ENCODE data around the gene IKZF2. TPM values are rescaled to one million over a fixed set of nuclear protein-coding genes. Genes with fewer than 3 reads are reported as not detected.

IKZF2 gene
- total RNA-seq, 1 experiment from 2014 or later, result 0.44 TPM

GRCh38 chr2:213087040-213087439 lies 64.4 kb downstream of the IKZF2 start:
- POLR2A ChIA-PET, result no interaction called here
- Histone ChIP-seq H3K4me1 (ENCODE audit: control insufficient read depth, insufficient read depth, low read length) (no peaks in the 10 kb centered on the region), H3K4me3 (ENCODE audit: low read depth in 2 of 2, low read length in 2 of 2) (no peak overlapping the region), H3K9me3 (ENCODE audit: control insufficient read depth, insufficient read depth, low read depth, low read length) (no peaks in the 10 kb centered on the region), H3K27ac (ENCODE audit: low read length) (no peak overlapping the region), H3K27me3 (ENCODE audit: control insufficient read depth, insufficient read depth, low read length) (no peaks in the 10 kb centered on the region), H3K36me3 (ENCODE audit: control insufficient read depth, insufficient read depth, low read length) (no peaks in the 10 kb centered on the region)
- TF ChIP-seq POLR2AphosphoS5 (IDR thresholded peaks at IDR 0.05; ENCODE audit: low read depth, low read length) (no peak), SIN3A (IDR thresholded peaks at IDR 0.05; ENCODE audit: borderline replicate concordance, insufficient read depth, low read depth, low read length) (no peak), CTCF (IDR thresholded peaks at IDR 0.05) (no peak), TCF7L2 (IDR thresholded peaks at IDR 0.05; ENCODE audit: low read depth, low read length) (no peak)
- TF ChIP-seq, protein P1, sequence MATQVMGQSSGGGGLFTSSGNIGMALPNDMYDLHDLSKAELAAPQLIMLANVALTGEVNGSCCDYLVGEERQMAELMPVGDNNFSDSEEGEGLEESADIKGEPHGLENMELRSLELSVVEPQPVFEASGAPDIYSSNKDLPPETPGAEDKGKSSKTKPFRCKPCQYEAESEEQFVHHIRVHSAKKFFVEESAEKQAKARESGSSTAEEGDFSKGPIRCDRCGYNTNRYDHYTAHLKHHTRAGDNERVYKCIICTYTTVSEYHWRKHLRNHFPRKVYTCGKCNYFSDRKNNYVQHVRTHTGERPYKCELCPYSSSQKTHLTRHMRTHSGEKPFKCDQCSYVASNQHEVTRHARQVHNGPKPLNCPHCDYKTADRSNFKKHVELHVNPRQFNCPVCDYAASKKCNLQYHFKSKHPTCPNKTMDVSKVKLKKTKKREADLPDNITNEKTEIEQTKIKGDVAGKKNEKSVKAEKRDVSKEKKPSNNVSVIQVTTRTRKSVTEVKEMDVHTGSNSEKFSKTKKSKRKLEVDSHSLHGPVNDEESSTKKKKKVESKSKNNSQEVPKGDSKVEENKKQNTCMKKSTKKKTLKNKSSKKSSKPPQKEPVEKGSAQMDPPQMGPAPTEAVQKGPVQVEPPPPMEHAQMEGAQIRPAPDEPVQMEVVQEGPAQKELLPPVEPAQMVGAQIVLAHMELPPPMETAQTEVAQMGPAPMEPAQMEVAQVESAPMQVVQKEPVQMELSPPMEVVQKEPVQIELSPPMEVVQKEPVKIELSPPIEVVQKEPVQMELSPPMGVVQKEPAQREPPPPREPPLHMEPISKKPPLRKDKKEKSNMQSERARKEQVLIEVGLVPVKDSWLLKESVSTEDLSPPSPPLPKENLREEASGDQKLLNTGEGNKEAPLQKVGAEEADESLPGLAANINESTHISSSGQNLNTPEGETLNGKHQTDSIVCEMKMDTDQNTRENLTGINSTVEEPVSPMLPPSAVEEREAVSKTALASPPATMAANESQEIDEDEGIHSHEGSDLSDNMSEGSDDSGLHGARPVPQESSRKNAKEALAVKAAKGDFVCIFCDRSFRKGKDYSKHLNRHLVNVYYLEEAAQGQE (IDR thresholded peaks at IDR 0.05; ENCODE audit: insufficient read depth in 1 of 2, low read depth in 2 of 2, low read length in 1 of 2), result no peak
- CTCF ChIA-PET, result no interaction called here
- intact Hi-C loops (cut with micrococcal nuclease; ENCODE audit: unreplicated experiment) (no loop called here), in situ Hi-C loops (cut with HindIII; ENCODE audit: low pct_unique_long_range_greater_than_20kb, low sequenced_read_pairs) (no loop called here)
- ATAC-seq (no peak), DNase-seq (ENCODE audit: low read depth, low spot score) (no peak)
- no TSS peak for BruUV-seq (replicated peaks)

GRCh38 chr2:213086571-213086970 lies 64.8 kb downstream of the IKZF2 start:
- in situ Hi-C loops (cut with HindIII; ENCODE audit: low pct_unique_long_range_greater_than_20kb, low sequenced_read_pairs) (no loop called here), intact Hi-C loops (cut with micrococcal nuclease; ENCODE audit: unreplicated experiment) (no loop called here)
- ChIA-PET POLR2A (no interaction called here), CTCF (no interaction called here)
- Histone ChIP-seq H3K9me3 (ENCODE audit: control insufficient read depth, insufficient read depth, low read depth, low read length) (no peaks in the 10 kb centered on the region), H3K27ac (ENCODE audit: low read length) (no peak overlapping the region), H3K27me3 (ENCODE audit: control insufficient read depth, insufficient read depth, low read length) (no peaks in the 10 kb centered on the region), H3K36me3 (ENCODE audit: control insufficient read depth, insufficient read depth, low read length) (no peaks in the 10 kb centered on the region), H3K4me1 (ENCODE audit: control insufficient read depth, insufficient read depth, low read length) (no peaks in the 10 kb centered on the region), H3K4me3 (ENCODE audit: low read depth in 2 of 2, low read length in 2 of 2) (no peak overlapping the region)
- no peak for ATAC-seq
- BruUV-seq (replicated peaks), result no TSS peak
- TF ChIP-seq SIN3A (IDR thresholded peaks at IDR 0.05; ENCODE audit: borderline replicate concordance, insufficient read depth, low read depth, low read length) (no peak), POLR2AphosphoS5 (IDR thresholded peaks at IDR 0.05; ENCODE audit: low read depth, low read length) (no peak), CTCF (IDR thresholded peaks at IDR 0.05) (no peak), TCF7L2 (IDR thresholded peaks at IDR 0.05; ENCODE audit: low read depth, low read length) (no peak)
- TF ChIP-seq, protein P1 (IDR thresholded peaks at IDR 0.05; ENCODE audit: insufficient read depth in 1 of 2, low read depth in 2 of 2, low read length in 1 of 2), result no peak
- DNase-seq (ENCODE audit: low read depth, low spot score), result no peak
